Measurements from ENCODE around the gene EXOC7.
"Not testable (repeated sequence)": the region's sequence is repeated elsewhere in the genome, so short reads cannot be mapped to it uniquely, and the experiment has no call there.

Gene EXOC7

GRCh38 chr17:76088041-76088867 lies 15.3 kb downstream of the EXOC7 start:
- DNase-seq (ENCODE audit: low read depth) = no peak

GRCh38 chr17:76087531-76087930 lies 16.1 kb downstream of the EXOC7 start:
- no peak for DNase-seq (ENCODE audit: low read depth)

- no peak for DNase-seq (ENCODE audit: low read depth)
Observed at GRCh38 chr17:76086384-76086783, 17.2 kb downstream of the EXOC7 start.

- DNase-seq (ENCODE audit: low read depth) = no peak
Observed at GRCh38 chr17:76085731-76086366, 17.7 kb downstream of the EXOC7 start.

DNA sequence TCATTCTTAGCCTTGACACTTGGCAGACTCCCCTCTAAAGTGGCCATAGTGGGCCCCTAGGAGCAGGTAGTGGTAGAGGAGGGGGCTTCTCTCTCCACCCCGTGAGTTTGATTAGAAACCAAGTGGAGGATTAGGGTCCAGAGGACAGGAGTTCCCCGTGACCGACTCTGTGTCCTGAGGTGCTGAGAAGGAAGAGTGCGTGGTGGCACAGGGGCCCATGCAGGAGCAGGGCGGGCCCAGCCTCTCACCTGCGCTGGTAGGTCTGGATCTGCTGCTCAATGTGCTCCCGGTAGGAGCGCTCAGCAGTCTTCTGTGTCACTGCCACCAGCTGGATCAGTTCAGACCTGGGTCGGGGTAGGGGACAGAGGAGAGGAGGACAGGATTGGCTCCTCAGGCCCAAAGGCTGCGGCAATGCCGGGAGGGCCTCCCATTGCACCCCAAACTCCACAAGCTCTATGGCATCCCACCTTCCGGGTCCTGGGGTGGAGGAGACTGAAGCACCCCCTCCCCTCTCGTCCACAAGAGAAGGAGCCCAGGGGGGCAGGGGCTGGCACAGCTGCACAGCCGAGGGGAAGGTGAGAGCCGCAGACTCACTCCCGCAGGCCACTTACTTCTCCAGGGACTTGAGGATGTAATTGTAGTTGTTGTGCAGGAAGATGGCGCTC lies 18.4 kb downstream of the EXOC7 start:
- no peak for DNase-seq (ENCODE audit: low read depth)

- DNase-seq (ENCODE audit: low read depth) = no peak
Observed at GRCh38 chr17:76083536-76084182, 19.9 kb downstream of the EXOC7 start.

DNA sequence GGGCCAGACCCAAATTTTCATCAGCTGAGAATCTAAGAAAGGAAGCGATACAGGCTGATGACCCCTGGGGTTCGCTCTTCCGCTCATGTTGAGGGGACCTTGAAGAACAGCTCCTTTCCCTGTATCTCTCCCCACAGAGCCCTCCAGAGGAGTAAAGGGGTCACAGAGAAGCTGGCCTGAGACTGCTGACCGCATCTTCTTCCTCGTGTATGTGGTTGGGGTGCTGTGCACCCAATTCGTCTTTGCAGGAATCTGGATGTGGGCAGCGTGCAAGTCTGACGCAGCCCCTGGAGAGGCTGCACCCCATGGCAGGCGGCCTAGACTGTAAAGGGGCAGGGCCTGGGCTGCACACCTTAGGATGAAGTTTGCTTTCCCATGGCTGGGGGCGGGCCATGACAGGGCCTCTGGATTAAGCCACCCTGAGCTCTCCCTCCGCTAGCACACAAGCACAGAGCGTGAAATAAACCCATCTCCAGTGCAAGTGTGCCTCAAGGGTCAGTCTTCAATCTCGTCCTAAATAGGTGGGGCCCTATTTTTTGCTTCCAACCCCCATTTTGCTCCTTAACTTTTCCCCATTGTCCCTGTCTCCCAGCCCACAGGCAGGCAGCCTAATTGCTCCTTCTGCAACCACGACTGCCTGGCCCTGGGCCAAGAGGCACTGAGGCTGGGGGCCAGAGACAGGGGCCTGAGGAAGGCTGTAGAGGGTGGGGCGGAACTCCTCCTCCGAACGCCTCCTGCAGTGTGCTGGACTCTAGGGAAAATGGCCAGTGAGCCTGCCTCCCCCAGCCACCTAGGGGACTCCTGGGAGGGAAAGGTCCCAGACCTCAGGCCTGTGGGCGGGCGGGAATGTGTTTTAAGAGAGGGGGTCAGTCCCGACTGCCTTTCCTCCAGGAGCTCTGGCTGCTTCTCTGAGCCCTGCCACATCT lies 21.0 kb downstream of the EXOC7 start:
- no peak for DNase-seq (ENCODE audit: low read depth)

DNA sequence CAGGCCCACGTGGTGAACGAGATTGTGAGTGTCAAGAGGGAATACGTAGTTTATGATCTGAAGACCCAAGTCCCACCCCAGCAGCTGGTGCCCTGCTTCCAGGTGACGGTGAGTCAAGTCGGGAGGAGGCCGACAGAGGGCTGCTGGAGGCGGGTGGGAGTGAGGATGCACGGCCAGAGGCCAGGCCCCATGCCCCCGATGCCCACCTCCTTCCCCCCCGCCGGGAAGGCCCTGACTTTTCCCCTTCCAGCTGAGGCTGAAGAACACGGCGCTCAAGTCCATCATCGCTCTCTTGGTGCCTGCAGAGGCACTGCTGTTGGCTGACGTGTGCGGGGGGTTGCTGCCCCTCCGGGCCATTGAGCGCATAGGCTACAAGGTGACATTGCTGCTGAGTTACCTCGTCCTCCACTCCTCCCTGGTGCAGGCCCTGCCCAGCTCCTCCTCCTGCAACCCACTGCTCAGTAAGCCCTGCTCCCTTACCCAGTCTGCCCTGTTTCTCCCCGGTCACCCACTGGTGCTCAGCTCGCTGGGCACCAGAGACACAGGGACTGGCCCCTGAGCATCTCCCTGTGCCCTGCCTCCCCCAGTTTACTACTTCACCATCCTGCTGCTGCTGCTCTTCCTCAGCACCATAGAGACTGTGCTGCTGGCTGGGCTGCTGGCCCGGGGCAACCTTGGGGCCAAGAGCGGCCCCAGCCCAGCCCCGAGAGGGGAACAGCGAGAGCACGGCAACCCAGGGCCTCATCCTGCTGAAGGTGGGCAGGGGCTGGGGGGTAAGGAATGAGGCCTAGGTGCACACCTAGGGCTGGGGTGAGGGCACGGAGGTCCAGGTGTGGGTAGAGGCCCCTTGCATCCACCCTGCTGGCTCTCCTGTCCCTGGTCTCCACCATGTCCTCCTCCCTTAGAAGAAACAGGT lies 22.0 kb downstream of the EXOC7 start:
- no peak for DNase-seq (ENCODE audit: low read depth)

DNA sequence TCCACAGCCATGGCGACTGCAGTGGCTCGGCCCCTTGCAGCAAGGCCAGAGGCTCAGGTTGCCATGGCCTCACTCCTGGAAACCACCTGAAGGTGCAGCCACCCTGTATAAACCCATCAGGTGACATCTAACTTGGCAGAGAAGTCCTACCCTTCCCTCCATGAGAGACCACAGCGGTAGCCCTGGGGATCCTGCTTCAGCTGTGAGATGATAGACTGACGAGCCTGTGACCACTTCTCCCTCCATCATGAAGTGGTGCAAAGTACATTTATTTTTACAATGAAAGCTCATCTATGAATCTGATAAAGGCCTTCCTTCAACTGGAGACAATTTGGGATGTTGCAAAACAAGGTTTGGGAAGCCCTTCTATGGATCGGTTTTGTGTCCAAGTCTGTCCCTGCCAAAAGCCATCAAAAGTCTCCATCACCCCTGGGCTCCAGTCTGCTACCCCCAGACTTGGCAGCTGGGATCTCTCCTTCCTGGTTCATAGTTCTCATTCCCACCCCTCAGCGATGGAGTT lies 22.8 kb downstream of the EXOC7 start:
- DNase-seq (ENCODE audit: low read depth) = no peak

DNA sequence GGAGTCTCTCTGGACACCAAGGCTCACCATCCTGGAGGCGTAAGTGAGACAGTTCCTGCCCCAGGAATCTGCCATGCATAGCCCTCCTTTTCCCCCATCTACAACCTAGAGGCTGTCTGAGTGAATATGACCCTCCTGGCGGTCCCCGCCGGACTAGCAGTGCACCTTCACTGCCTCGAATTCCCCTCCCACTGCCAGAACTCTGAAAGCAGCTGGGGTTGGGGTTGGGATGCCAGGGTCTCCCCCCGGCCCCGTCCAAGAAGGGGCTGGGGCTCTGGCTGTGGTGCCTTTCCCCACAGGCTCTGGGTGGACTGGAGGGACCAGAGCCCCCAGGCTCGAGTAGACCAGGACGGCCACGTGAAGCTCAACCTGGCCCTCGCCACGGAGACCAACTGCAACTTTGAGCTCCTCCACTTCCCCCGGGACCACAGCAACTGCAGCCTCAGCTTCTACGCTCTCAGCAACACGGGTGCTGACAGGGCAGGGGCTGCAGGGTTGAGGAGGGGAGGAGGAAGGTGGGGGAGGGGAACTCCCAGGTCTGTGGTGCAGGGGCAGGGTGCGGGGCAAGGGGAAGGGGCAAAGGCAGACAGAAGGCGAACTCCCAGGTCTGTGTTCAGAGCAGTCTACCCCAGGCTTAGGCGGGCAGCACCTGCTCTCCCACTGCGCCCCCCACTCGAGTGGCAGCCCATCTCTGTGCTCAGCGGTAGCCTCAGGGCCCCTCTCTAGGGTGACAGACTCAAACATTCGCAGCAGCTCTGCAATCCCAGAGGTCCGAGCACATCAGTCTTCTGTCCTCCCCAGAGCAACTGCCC lies 23.4 kb downstream of the EXOC7 start:
- DNase-seq (ENCODE audit: low read depth) = no peak

GRCh38 chr17:76079535-76079955 lies 24.0 kb downstream of the EXOC7 start:
- no peak for DNase-seq (ENCODE audit: low read depth)

DNA sequence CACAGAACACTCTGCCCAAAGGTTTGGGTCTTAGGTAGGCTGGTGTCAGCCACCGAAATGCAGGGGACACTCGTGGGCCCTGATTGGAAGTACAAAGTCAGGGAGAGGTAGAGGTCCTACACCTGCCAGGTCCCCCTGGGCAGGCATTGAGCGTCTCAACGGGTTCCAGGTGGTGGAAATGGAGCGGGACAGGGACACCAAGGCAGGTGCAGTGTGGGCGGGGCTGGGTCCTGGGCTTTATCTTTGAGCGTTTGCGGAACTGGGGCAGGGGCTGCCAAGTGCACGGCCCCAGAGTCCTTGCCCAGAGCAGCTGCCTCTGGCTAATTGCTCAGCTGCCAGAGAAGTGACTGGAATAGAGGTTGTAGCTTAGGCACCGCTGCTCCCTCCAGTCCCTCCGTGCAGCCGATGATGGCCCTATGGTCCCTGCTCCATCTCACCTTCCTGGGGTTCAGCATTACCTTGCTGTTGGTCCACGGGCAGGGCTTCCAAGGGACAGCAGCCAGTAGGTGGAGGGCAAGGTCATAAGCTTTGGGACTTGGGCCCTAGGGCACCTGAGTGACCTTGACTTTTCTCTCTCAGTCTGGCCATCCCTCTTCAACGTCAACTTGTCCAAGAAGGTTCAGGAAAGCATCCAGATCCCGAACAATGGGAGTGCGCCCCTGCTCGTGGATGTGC lies 24.6 kb downstream of the EXOC7 start, which contains the start of gene ZACN:
Gene ZACN, plus strand, starts transcription at position 323 of the 675 bp plus-strand sequence. Its CDS starts 83 bp downstream, at position 406.
- DNase-seq (ENCODE audit: low read depth) = no peak

GRCh38 chr17:76078370-76078769 lies 25.2 kb downstream of the EXOC7 start:
- not testable (repeated sequence) for DNase-seq (ENCODE audit: low read depth)

DNA sequence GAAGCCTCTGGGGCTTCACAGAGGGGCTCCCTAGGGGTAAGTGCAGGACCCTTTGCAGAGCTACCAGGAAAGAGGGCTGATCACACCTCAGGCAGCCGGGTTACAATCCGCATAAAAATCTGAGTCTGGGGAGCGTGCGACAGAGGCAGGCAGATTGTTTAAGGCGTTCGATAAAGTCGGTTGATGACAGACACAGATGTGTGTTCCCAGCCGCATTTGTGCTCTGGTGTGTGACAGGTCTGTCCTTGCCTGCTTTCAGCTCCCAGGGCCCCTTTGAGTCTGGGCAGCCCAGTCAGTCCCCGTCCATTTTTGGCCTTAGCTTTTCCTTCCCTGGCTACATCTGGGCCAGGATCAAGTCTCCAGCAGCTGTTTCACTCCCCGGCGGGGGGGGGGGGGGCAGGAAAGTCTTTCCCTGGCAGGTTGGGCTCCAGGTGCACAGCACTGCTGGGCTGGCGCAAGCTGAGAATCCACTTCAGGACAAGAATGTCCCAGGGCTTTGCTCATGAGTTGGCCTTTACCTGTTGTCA lies 25.9 kb downstream of the EXOC7 start:
- DNase-seq (ENCODE audit: low read depth) = no peak

GRCh38 chr17:76076765-76077583 lies 26.6 kb downstream of the EXOC7 start:
- DNase-seq (ENCODE audit: low read depth) = no peak

DNA sequence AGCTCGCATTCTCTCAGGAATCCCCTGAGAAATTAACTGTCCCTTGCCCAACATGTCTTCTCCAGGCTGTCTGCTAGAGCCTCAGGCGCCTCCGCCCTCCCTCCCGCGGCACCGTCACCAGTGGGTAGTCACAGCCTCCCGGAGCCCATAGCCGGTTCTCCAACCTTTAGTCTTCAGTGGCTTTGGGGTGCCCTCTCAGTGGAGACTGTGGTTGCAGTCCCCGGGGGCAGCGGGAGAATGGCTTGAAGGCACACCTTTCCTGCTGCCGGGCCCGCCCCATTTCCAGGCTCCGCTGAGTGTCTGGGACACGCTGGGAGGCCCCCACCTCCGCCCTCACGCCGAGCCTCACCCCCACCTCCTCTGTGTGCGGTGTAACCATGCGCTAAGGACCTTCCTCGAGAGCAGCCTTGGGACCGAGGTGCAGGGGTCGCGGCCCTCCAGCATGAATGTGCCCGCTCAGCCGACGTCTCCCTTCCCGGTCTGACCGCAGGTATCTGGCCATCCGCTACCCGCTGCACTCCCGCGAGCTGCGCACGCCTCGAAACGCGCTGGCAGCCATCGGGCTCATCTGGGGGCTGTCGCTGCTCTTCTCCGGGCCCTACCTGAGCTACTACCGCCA lies 27.3 kb downstream of the EXOC7 start:
- DNase-seq (ENCODE audit: low read depth) = no peak

All from stromal cell of bone marrow (primary cell).